ENCODE measurements around the gene GSPT1.

Gene GSPT1

GRCh38 chr16:11907160-11907970 lies 8.4 kb downstream of the GSPT1 start:
- H3K4me1 ChIP-seq (ENCODE audit: control insufficient read depth, low read depth, low read length), result no peaks in the 10 kb centered on the region
- H3K9ac ChIP-seq (ENCODE audit: low read length), result no peak overlapping the region
- no peaks in the 10 kb centered on the region for H3K9me3 ChIP-seq (ENCODE audit: control insufficient read depth, low read depth, low read length)
- H3K27ac ChIP-seq (ENCODE audit: low read length), result no peak overlapping the region
- no peaks in the 10 kb centered on the region for H3K36me3 ChIP-seq (ENCODE audit: control insufficient read depth, low read depth, low read length)
- H3K27me3 ChIP-seq (ENCODE audit: control insufficient read depth, insufficient read depth, low read length), result no peaks in the 10 kb centered on the region
- no peak overlapping the region for H3K4me3 ChIP-seq (ENCODE audit: low read length)

DNA sequence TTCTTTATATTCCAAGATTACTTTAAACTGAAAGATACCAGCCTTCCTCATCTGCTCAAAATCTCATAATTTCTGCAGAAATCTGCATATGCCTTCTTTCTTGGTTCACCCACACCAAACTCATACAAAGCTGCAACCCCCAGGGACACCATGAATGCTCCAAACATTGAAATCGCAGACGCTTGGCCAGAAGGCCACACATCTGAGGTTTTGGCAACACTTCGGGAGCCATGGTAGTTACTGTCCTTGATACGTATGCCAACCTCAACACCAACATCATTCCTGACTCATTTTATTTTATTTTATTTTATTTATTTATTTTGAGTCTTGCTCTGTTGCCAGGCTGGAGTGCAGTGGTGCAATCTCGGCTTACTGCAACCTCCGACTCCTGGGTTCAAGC lies 11.8 kb downstream of the GSPT1 start:
- Histone ChIP-seq H3K9ac (ENCODE audit: low read length) (no peak overlapping the region), H3K36me3 (ENCODE audit: control insufficient read depth, low read depth, low read length) (no peaks in the 10 kb centered on the region), H3K4me3 (ENCODE audit: low read length) (no peak overlapping the region), H3K27me3 (ENCODE audit: control insufficient read depth, insufficient read depth, low read length) (no peaks in the 10 kb centered on the region), H3K4me1 (ENCODE audit: control insufficient read depth, low read depth, low read length) (no peaks in the 10 kb centered on the region), H3K27ac (ENCODE audit: low read length) (no peak overlapping the region), H3K9me3 (ENCODE audit: control insufficient read depth, low read depth, low read length) (no peaks in the 10 kb centered on the region)

DNA sequence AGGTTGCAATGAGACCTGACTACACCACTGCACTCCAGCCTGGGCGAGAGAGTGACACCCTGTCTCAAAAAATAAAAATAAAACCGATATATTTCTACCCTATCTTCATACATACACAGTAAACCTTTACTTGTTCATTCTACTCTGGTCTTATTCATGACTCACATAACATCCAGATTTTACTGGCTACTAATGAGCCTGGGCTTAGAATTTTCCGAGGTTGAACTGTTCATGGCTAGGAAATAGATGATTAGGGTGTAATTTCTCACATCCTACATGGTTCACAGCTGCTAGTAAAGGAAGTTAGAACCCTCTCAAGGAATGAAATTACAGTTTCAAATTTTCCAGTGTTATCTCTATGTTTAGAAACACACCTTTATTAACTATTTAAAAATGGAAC lies 14.7 kb downstream of the GSPT1 start:
- peaks cover 10% of the 10 kb centered on the region for H3K36me3 ChIP-seq (ENCODE audit: control insufficient read depth, low read depth, low read length)
- H3K4me3 ChIP-seq (ENCODE audit: low read length), result no peak overlapping the region
- no peaks in the 10 kb centered on the region for H3K9me3 ChIP-seq (ENCODE audit: control insufficient read depth, low read depth, low read length)
- no peak overlapping the region for H3K27ac ChIP-seq (ENCODE audit: low read length)
- H3K4me1 ChIP-seq (ENCODE audit: control insufficient read depth, low read depth, low read length), result no peaks in the 10 kb centered on the region
- H3K9ac ChIP-seq (ENCODE audit: low read length), result no peak overlapping the region
- no peaks in the 10 kb centered on the region for H3K27me3 ChIP-seq (ENCODE audit: control insufficient read depth, insufficient read depth, low read length)

DNA sequence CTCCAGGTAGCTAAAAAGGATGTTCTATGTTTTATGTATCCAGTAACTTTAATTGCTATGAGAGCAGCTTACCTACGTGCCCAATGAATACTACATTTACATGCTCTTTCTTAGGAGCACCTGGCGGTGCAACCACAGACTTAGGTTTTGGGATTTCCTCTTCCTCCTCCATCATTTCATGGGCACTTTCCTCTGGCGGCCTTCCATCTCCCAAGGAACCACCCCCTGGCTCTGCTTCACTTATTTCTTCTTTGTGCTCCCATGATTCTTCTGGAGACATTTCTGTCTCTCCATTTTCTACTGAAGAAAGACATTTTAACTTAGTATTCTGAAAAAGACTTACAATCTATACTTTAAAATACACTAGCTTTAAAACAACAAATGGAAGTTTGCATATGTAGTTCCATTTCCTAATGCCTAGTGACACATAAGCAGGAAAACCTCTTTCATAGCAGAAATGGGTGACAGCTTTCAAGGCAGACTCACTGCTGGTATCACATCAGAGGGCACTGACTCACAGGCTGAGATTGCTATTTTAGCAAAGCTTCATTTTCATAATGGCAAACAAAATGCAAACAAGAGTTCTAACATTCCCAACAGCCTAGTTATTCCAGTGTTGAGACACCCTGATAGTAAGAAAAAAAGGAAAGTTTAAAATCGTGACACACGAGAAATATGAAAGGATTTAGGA lies 19.1 kb downstream of the GSPT1 start:
- no peaks in the 10 kb centered on the region for H3K27me3 ChIP-seq (ENCODE audit: control insufficient read depth, insufficient read depth, low read length)
- peaks cover 36% of the 10 kb centered on the region for H3K36me3 ChIP-seq (ENCODE audit: control insufficient read depth, low read depth, low read length)
- H3K9me3 ChIP-seq (ENCODE audit: control insufficient read depth, low read depth, low read length), result no peaks in the 10 kb centered on the region
- no peak overlapping the region for H3K9ac ChIP-seq (ENCODE audit: low read length)
- H3K27ac ChIP-seq (ENCODE audit: low read length), result no peak overlapping the region
- no peaks in the 10 kb centered on the region for H3K4me1 ChIP-seq (ENCODE audit: control insufficient read depth, low read depth, low read length)
- H3K4me3 ChIP-seq (ENCODE audit: low read length), result no peak overlapping the region

GRCh38 chr16:11893571-11893970 lies 22.2 kb downstream of the GSPT1 start:
- no peak overlapping the region for H3K9ac ChIP-seq (ENCODE audit: low read length)
- peaks cover 45% of the 10 kb centered on the region for H3K36me3 ChIP-seq (ENCODE audit: control insufficient read depth, low read depth, low read length)
- H3K4me3 ChIP-seq (ENCODE audit: low read length), result no peak overlapping the region
- H3K4me1 ChIP-seq (ENCODE audit: control insufficient read depth, low read depth, low read length), result no peaks in the 10 kb centered on the region
- no peaks in the 10 kb centered on the region for H3K9me3 ChIP-seq (ENCODE audit: control insufficient read depth, low read depth, low read length)
- H3K27me3 ChIP-seq (ENCODE audit: control insufficient read depth, insufficient read depth, low read length), result no peaks in the 10 kb centered on the region
- no peak overlapping the region for H3K27ac ChIP-seq (ENCODE audit: low read length)

GRCh38 chr16:11892761-11893160 lies 23.0 kb downstream of the GSPT1 start:
- no peak overlapping the region for H3K27ac ChIP-seq (ENCODE audit: low read length)
- H3K27me3 ChIP-seq (ENCODE audit: control insufficient read depth, insufficient read depth, low read length), result no peaks in the 10 kb centered on the region
- peaks cover 45% of the 10 kb centered on the region for H3K36me3 ChIP-seq (ENCODE audit: control insufficient read depth, low read depth, low read length)
- no peaks in the 10 kb centered on the region for H3K4me1 ChIP-seq (ENCODE audit: control insufficient read depth, low read depth, low read length)
- no peak overlapping the region for H3K4me3 ChIP-seq (ENCODE audit: low read length)
- no peak overlapping the region for H3K9ac ChIP-seq (ENCODE audit: low read length)
- H3K9me3 ChIP-seq (ENCODE audit: control insufficient read depth, low read depth, low read length), result no peaks in the 10 kb centered on the region

DNA sequence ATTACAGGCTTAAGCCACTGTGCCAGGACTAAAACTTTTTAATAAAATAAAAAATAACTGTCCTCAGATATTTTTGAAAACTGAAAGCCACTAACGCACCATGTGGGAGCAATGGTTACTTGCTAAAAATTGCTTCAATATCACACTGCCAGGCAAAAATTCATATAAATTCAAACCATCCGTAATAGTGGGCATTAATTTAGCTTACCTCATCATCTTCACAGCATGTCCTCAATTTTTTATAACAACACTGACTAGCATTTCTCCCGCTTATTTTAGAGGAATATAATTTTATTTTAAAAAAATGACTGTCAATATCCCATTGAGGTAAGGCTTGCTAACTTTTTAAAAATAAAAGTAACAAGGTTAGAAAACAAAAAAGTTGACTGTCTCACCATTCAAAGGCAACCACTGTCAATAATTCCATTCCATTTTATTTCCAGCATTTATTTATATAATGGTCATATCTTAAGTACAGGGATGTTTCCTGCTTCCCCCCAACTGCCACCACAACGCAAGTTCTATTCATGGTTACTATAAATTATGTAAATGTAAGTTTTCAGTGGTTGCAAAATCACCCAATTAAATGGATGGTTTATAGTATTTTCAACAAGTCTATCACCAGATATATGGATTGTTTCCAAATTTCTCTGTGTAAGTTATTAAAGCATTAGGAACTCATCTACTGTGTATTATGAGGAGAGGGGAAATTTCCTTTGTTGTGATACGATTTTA lies 25.4 kb downstream of the GSPT1 start:
- Histone ChIP-seq H3K9me3 (ENCODE audit: control insufficient read depth, low read depth, low read length) (no peaks in the 10 kb centered on the region), H3K9ac (ENCODE audit: low read length) (no peak overlapping the region), H3K4me1 (ENCODE audit: control insufficient read depth, low read depth, low read length) (no peaks in the 10 kb centered on the region), H3K4me3 (ENCODE audit: low read length) (no peak overlapping the region), H3K27me3 (ENCODE audit: control insufficient read depth, insufficient read depth, low read length) (no peaks in the 10 kb centered on the region), H3K36me3 (ENCODE audit: control insufficient read depth, low read depth, low read length) (peaks cover 55% of the 10 kb centered on the region), H3K27ac (ENCODE audit: low read length) (no peak overlapping the region)

- no peak overlapping the region for H3K27ac ChIP-seq (ENCODE audit: low read length)
- no peaks in the 10 kb centered on the region for H3K4me1 ChIP-seq (ENCODE audit: control insufficient read depth, low read depth, low read length)
- peaks cover 62% of the 10 kb centered on the region for H3K36me3 ChIP-seq (ENCODE audit: control insufficient read depth, low read depth, low read length)
- H3K4me3 ChIP-seq (ENCODE audit: low read length), result no peak overlapping the region
- no peaks in the 10 kb centered on the region for H3K9me3 ChIP-seq (ENCODE audit: control insufficient read depth, low read depth, low read length)
- no peak overlapping the region for H3K9ac ChIP-seq (ENCODE audit: low read length)
- no peaks in the 10 kb centered on the region for H3K27me3 ChIP-seq (ENCODE audit: control insufficient read depth, insufficient read depth, low read length)
Observed at GRCh38 chr16:11886881-11887280, 28.9 kb downstream of the GSPT1 start.

GRCh38 chr16:11884035-11884434 lies 31.7 kb downstream of the GSPT1 start:
- H3K9me3 ChIP-seq (ENCODE audit: control insufficient read depth, low read depth, low read length), result no peaks in the 10 kb centered on the region
- no peaks in the 10 kb centered on the region for H3K27me3 ChIP-seq (ENCODE audit: control insufficient read depth, insufficient read depth, low read length)
- H3K9ac ChIP-seq (ENCODE audit: low read length), result no peak overlapping the region
- H3K27ac ChIP-seq (ENCODE audit: low read length), result no peak overlapping the region
- peaks cover 80% of the 10 kb centered on the region for H3K36me3 ChIP-seq (ENCODE audit: control insufficient read depth, low read depth, low read length)
- H3K4me3 ChIP-seq (ENCODE audit: low read length), result no peak overlapping the region
- H3K4me1 ChIP-seq (ENCODE audit: control insufficient read depth, low read depth, low read length), result no peaks in the 10 kb centered on the region

- no peaks in the 10 kb centered on the region for H3K9me3 ChIP-seq (ENCODE audit: control insufficient read depth, low read depth, low read length)
- H3K9ac ChIP-seq (ENCODE audit: low read length), result no peak overlapping the region
- H3K36me3 ChIP-seq (ENCODE audit: control insufficient read depth, low read depth, low read length), result peaks cover 75% of the 10 kb centered on the region
Observed at GRCh38 chr16:11880007-11880406, 35.7 kb downstream of the GSPT1 start.

GRCh38 chr16:11877374-11877773 lies 38.4 kb downstream of the GSPT1 start:
- Histone ChIP-seq H3K9me3 (ENCODE audit: control insufficient read depth, low read depth, low read length) (no peaks in the 10 kb centered on the region), H3K27ac (ENCODE audit: low read length) (no peak overlapping the region), H3K36me3 (ENCODE audit: control insufficient read depth, low read depth, low read length) (peaks cover 77% of the 10 kb centered on the region), H3K9ac (ENCODE audit: low read length) (no peak overlapping the region), H3K4me1 (ENCODE audit: control insufficient read depth, low read depth, low read length) (no peaks in the 10 kb centered on the region), H3K4me3 (ENCODE audit: low read length) (no peak overlapping the region), H3K27me3 (ENCODE audit: control insufficient read depth, insufficient read depth, low read length) (no peaks in the 10 kb centered on the region)

More at GRCh38 chr16:11880007-11880406, 35.7 kb downstream of the GSPT1 start:
- Histone ChIP-seq H3K27ac (ENCODE audit: low read length) (no peak overlapping the region), H3K27me3 (ENCODE audit: control insufficient read depth, insufficient read depth, low read length) (no peaks in the 10 kb centered on the region), H3K4me1 (ENCODE audit: control insufficient read depth, low read depth, low read length) (no peaks in the 10 kb centered on the region), H3K4me3 (ENCODE audit: low read length) (no peak overlapping the region)

Data from iPS-18a (cell line).